Ovary (tissue), 9 donors: ENCODE data around the gene APOD. TPM values are rescaled to one million over a fixed set of nuclear protein-coding genes. Genes with fewer than 3 reads are reported as not detected.

ENCODE experiments used
- DNase-seq, 5 donors: peaks; one replicate each; pipeline ENCODE4 v3.0.0-alpha.2; 2019 to 2020
- H3K27ac ChIP-seq, 2 donors: fragments of 200-600 bp; one replicate each; pipeline versions ENCODE4 v1.5.1 to v1.8.0; 2019 to 2022
- H3K27me3 ChIP-seq: fragments of 200-600 bp; one replicate; pipeline ENCODE4 v1.8.0; 2022
- H3K36me3 ChIP-seq: fragments of 200-600 bp; sonication (generic); one replicate; pipeline ENCODE4 v1.5.1; 2019
- H3K4me1 ChIP-seq: one replicate; pipeline ENCODE4 v1.8.1; 2013; ENCODE audit warnings: mild to moderate bottlenecking, moderate library complexity; ENCODE audit not compliant: insufficient read depth
- H3K4me3 ChIP-seq: fragments of 200-600 bp; sonication (generic); one replicate; pipeline ENCODE4 v1.5.1; 2017
- H3K9me3 ChIP-seq, 2 donors: fragments of 200-600 bp in 1 of 2; sonication (generic) in 1 of 2; one replicate each; pipeline versions ENCODE4 v1.5.1 to v1.8.1; 2013 to 2019; ENCODE audit warnings: mild to moderate bottlenecking in 1 of 2, moderate library complexity in 1 of 2
- CTCF ChIP-seq, 3 donors: fragments of 450-650 bp in 2 of 3; fragments of 200-600 bp in 1 of 3; IDR thresholded peaks; one replicate each; pipeline versions ENCODE4 v1.5.1 to v1.8.0; 2016 to 2022; ENCODE audit warnings: antibody characterized with exemption in 3 of 3, mild to moderate bottlenecking in 1 of 3
- EP300 ChIP-seq: sonication (generic); formaldehyde crosslinking; IDR thresholded peaks from one replicate; pipeline ENCODE4 v1.6.1; 2017; ENCODE audit warnings: antibody characterized with exemption
- POLR2A ChIP-seq: fragments of 450-650 bp; IDR thresholded peaks from one replicate; pipeline ENCODE4 v1.6.1; 2017; ENCODE audit warnings: antibody characterized with exemption, mild to moderate bottlenecking, moderate library complexity
- WGBS, 3 donors: extraction: QIAGEN DNeasy Blood & Tissue Kit in 1 of 3; methylation state at CpG; one replicate each; pipeline versions ENCODE4 v1.1.5 to v1.1.7; 2013 to 2017; 5-methylcytosine and 5-hydroxymethylcytosine counted together
- intact Hi-C, 4 donors: fragments of 100-400 bp; cut with DNase I; formaldehyde crosslinking; loops; one replicate each; pipeline versions ENCODE4 v1.11.0 to v1.15.1; 2022 to 2023
- polyA plus RNA-seq, 2 donors: library from polyadenylated mRNA; stranded (reverse); fragments of 200-250 nt in 1 of 2; fragments of 350-450 nt in 1 of 2; fragmentation: Illumina TruSeq in 1 of 2; extraction: RNeasy Lipid Tissue Mini Kit (QIAGEN cat#74804) in 1 of 2; gene quantifications; one replicate each; pipeline ENCODE4 v1.2.3, GENCODE V29; 2013 to 2014
- total RNA-seq, 7 donors: library from RNA; depleted of rRNA in 2 of 7; stranded (reverse); fragments of >200 nt in 2 of 7; fragmentation: NEBNext Ultra II Directional in 3 of 7; extraction: Animal tissue kit (Norgen Biotek cat#: 25700) in 3 of 7; gene quantifications; one replicate each; pipeline versions ENCODE4 v1.1.0 to v1.2.4, GENCODE V29; 2016 to 2023
- donor health status: DM: no; HTN: no; CAD: no; lungs with moderate emphysema.
- donor health status: DM: no; HTN: no; CAD: no.
- donor health status: Bipolar disorder and iron deficiency.
- donor health status: DM: yes; HTN: yes; CAD: no.
- donor health status: DM: no; HTN: no; CAD: no.
- donor health status: DM: yes; HTN: yes; CAD: no.

The APOD gene
- total and polyA plus RNA-seq, 9 donors, result 38.0 to 748 (median 101) TPM

- no peaks in the 10 kb centered on the region for H3K36me3 ChIP-seq
- TF ChIP-seq CTCF (IDR thresholded peaks at IDR 0.05) (no peak), POLR2A (no peak), EP300 (no peak)
- H3K27ac ChIP-seq, result no peak overlapping the region
- intact Hi-C loops, result no loop called here
- no peak overlapping the region for H3K4me3 ChIP-seq
- H3K9me3 ChIP-seq, result no peaks in the 10 kb centered on the region
- no peak for DNase-seq
- WGBS, 3 donors, result 14 to 20% (median 18%) methylated on average over 6 of the region's 6 CpGs
- no peaks in the 10 kb centered on the region for H3K27me3 ChIP-seq
- H3K4me1 ChIP-seq, result no peaks in the 10 kb centered on the region
Measured at GRCh38 chr3:195597848-195598247, 14.1 kb upstream of the APOD start.

DNA sequence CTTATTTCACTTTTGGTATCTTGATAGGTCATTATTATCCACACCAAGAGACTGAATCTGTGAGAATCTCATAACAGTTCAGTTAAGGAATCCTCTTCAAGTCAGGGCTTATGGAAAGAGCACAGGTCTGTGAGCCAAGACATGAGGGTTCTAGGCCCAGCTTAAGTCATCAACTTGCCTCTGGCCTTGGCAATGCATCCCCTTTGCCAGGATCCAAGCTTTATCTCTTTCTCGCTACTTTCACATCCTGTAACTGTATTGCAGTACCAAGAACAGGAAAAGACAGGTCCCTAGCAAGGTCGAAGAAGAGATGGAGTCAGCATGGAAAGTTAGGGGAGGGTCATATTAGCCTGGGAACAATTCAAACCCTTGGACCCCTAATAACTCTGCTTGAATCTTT lies 13.5 kb upstream of the APOD start:
- Histone ChIP-seq H3K4me3 (no peak overlapping the region), H3K27ac (no peak overlapping the region), H3K9me3 (no peaks in the 10 kb centered on the region), H3K27me3 (no peaks in the 10 kb centered on the region), H3K36me3 (no peaks in the 10 kb centered on the region), H3K4me1 (no peaks in the 10 kb centered on the region)
- no peak for DNase-seq
- TF ChIP-seq POLR2A, result no peak
- no peak for TF ChIP-seq EP300
- no peak for TF ChIP-seq CTCF (IDR thresholded peaks at IDR 0.05)
- intact Hi-C loops, result no loop called here
- 58 to 69% (median 63%) methylated on average over 2 of the region's 2 CpGs for WGBS, 3 donors

GRCh38 chr3:195596765-195597171 lies 13.0 kb upstream of the APOD start:
- Histone ChIP-seq H3K27me3 (no peaks in the 10 kb centered on the region), H3K36me3 (no peaks in the 10 kb centered on the region), H3K27ac (no peak overlapping the region), H3K9me3 (no peaks in the 10 kb centered on the region), H3K4me3 (no peak overlapping the region), H3K4me1 (no peaks in the 10 kb centered on the region)
- 57 to 62% (median 61%) methylated on average over 3 of the region's 3 CpGs for WGBS, 3 donors
- TF ChIP-seq CTCF (IDR thresholded peaks at IDR 0.05), result no peak
- TF ChIP-seq POLR2A, result no peak
- no peak for TF ChIP-seq EP300
- DNase-seq, result no peak
- intact Hi-C loops, result no loop called here

GRCh38 chr3:195595785-195596531 lies 12.2 kb upstream of the APOD start:
- no peaks in the 10 kb centered on the region for H3K27me3 ChIP-seq
- intact Hi-C loops, result no loop called here
- no peaks in the 10 kb centered on the region for H3K9me3 ChIP-seq
- no peak for TF ChIP-seq EP300
- TF ChIP-seq POLR2A, result no peak
- TF ChIP-seq CTCF (IDR thresholded peaks at IDR 0.05), result no peak
- no peaks in the 10 kb centered on the region for H3K4me1 ChIP-seq
- 75 to 82% (median 81%) methylated on average over 8 of the region's 8 CpGs for WGBS, 3 donors
- H3K36me3 ChIP-seq, result no peaks in the 10 kb centered on the region
- no peak overlapping the region for H3K27ac ChIP-seq
- H3K4me3 ChIP-seq, result no peak overlapping the region
- no peak for DNase-seq
